Tibial nerve (tissue), 4 donors: ENCODE data around the gene PSMF1. TPM values are rescaled to one million over a fixed set of nuclear protein-coding genes. Genes with fewer than 3 reads are reported as not detected.

ENCODE experiments used
- DNase-seq, 2 donors: peaks; one replicate each; pipeline ENCODE4 v3.0.0-alpha.2; 2019; ENCODE audit warnings: low spot score in 2 of 2
- H3K27ac ChIP-seq, 4 donors: fragments of 200-600 bp; sonication (generic) in 3 of 4; one replicate each; pipeline ENCODE4 v1.5.1; 2017 to 2019; ENCODE audit warnings: mild to moderate bottlenecking in 1 of 4
- H3K27me3 ChIP-seq, 2 donors: fragments of 200-600 bp; sonication (generic) in 1 of 2; one replicate each; pipeline versions ENCODE4 v1.5.1 to v1.6.0; 2017 to 2019
- H3K36me3 ChIP-seq, 3 donors: fragments of 200-600 bp; sonication (generic); one replicate each; pipeline ENCODE4 v1.5.1; 2018 to 2019
- H3K4me1 ChIP-seq, 4 donors: fragments of 200-600 bp; sonication (generic) in 3 of 4; one replicate each; pipeline ENCODE4 v1.5.1; 2017 to 2019
- H3K4me3 ChIP-seq, 4 donors: fragments of 200-600 bp; sonication (generic) in 3 of 4; one replicate each; pipeline ENCODE4 v1.5.1; 2017 to 2019; ENCODE audit warnings: mild to moderate bottlenecking in 1 of 4, moderate library complexity in 1 of 4
- H3K9me3 ChIP-seq, 4 donors: fragments of 200-600 bp; sonication (generic) in 3 of 4; one replicate each; pipeline ENCODE4 v1.5.1; 2017 to 2019
- EP300 ChIP-seq, 2 donors: sonication (generic); formaldehyde crosslinking; IDR thresholded peaks; one replicate each; pipeline ENCODE4 v1.6.1; 2017; ENCODE audit warnings: antibody characterized with exemption in 2 of 2, mild to moderate bottlenecking in 1 of 2
- POLR2A ChIP-seq, 2 donors: fragments of 450-650 bp; IDR thresholded peaks; one replicate each; pipeline ENCODE4 v1.6.1; 2017; ENCODE audit warnings: antibody characterized with exemption in 2 of 2, mild to moderate bottlenecking in 2 of 2, moderate library complexity in 2 of 2
- WGBS, 2 donors: methylation state at CpG; one replicate each; pipeline ENCODE4 v1.1.5; 2018; 5-methylcytosine and 5-hydroxymethylcytosine counted together
- total RNA-seq, 4 donors: library from RNA; depleted of rRNA; stranded (reverse); fragments of >200 nt; gene quantifications; one replicate each; pipeline ENCODE4 v1.1.0, GENCODE V29; 2016
- TF ChIP-seq, protein P1 (sequence below), 5 experiments: fragments of 200-600 bp in 3 of 5; fragments of 450-650 bp in 2 of 5; sonication (generic) in 3 of 5; IDR thresholded peaks; one replicate each; pipeline ENCODE4 v1.5.1; 2016 to 2019; ENCODE audit warnings: antibody characterized with exemption in 5 of 5, mild to moderate bottlenecking in 3 of 5, moderate library complexity in 2 of 5

The PSMF1 gene
- total RNA-seq, 4 donors from 2014 or later, result 70.2 to 140 (median 112) TPM

- DNase-seq, result no peak
- peaks cover 0 to 78% (median 13%) of the 10 kb centered on the region in 3 donors for H3K36me3 ChIP-seq
- no peaks in the 10 kb centered on the region for H3K27me3 ChIP-seq
- TF ChIP-seq POLR2A (IDR thresholded peaks at IDR 0.05), result no peak
- TF ChIP-seq, protein P1, sequence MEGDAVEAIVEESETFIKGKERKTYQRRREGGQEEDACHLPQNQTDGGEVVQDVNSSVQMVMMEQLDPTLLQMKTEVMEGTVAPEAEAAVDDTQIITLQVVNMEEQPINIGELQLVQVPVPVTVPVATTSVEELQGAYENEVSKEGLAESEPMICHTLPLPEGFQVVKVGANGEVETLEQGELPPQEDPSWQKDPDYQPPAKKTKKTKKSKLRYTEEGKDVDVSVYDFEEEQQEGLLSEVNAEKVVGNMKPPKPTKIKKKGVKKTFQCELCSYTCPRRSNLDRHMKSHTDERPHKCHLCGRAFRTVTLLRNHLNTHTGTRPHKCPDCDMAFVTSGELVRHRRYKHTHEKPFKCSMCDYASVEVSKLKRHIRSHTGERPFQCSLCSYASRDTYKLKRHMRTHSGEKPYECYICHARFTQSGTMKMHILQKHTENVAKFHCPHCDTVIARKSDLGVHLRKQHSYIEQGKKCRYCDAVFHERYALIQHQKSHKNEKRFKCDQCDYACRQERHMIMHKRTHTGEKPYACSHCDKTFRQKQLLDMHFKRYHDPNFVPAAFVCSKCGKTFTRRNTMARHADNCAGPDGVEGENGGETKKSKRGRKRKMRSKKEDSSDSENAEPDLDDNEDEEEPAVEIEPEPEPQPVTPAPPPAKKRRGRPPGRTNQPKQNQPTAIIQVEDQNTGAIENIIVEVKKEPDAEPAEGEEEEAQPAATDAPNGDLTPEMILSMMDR (IDR thresholded peaks at IDR 0.05), result no peak
- no peak for TF ChIP-seq EP300 (IDR thresholded peaks at IDR 0.05)
- H3K27ac ChIP-seq, result no peak overlapping the region
- no peaks in the 10 kb centered on the region for H3K9me3 ChIP-seq
- H3K4me3 ChIP-seq, result no peak overlapping the region
- H3K4me1 ChIP-seq, result no peaks in the 10 kb centered on the region
- 97 to 100% methylated on average over 6 to 12 of the region's 12 CpGs for WGBS, 2 donors
Observed at GRCh38 chr20:1160991-1161390, 42.6 kb downstream of the PSMF1 start.

GRCh38 chr20:1163105-1163504 is 44.7 kb downstream of the PSMF1 start:
- DNase-seq, result no peak
- WGBS, 2 donors, result 91 to 94% methylated on average over 6 of the region's 6 CpGs
- peaks cover 0 to 95% (median 22%) of the 10 kb centered on the region in 3 donors for H3K36me3 ChIP-seq
- H3K9me3 ChIP-seq, result no peaks in the 10 kb centered on the region
- TF ChIP-seq POLR2A (IDR thresholded peaks at IDR 0.05), result no peak
- TF ChIP-seq EP300 (IDR thresholded peaks at IDR 0.05), result no peak
- TF ChIP-seq, protein P1 (IDR thresholded peaks at IDR 0.05), result no peak
- H3K4me1 ChIP-seq, result no peaks in the 10 kb centered on the region
- no peaks in the 10 kb centered on the region for H3K27me3 ChIP-seq
- H3K27ac ChIP-seq, result no peak overlapping the region
- H3K4me3 ChIP-seq, result no peak overlapping the region

DNA sequence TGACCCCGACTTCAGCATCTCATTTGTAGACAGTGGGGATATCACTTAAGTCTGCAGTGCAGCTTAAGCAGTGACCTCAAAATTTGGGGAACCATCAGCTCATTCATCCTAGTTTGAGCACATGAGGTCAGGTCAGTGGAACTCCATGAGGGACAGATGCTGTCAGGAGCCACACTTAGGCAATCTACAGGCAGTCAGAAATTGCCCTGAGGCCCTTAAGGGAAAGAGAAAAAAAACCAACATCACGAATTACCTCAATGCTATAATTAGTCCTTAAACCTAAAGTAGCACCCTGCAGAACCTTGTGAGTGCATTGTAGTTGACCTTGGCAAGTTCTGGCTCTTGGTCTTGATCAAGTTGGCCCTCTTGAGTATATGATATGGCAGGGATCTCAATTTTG is 45.3 kb downstream of the PSMF1 start:
- 78 to 90% methylated on average over 2 of the region's 2 CpGs for WGBS, 2 donors
- no peak for TF ChIP-seq POLR2A (IDR thresholded peaks at IDR 0.05)
- no peak overlapping the region for H3K4me3 ChIP-seq
- peaks cover 0 to 95% (median 28%) of the 10 kb centered on the region in 3 donors for H3K36me3 ChIP-seq
- H3K4me1 ChIP-seq, result no peaks in the 10 kb centered on the region
- H3K9me3 ChIP-seq, result no peaks in the 10 kb centered on the region
- DNase-seq, result no peak
- H3K27me3 ChIP-seq, result no peaks in the 10 kb centered on the region
- H3K27ac ChIP-seq, result no peak overlapping the region

DNA sequence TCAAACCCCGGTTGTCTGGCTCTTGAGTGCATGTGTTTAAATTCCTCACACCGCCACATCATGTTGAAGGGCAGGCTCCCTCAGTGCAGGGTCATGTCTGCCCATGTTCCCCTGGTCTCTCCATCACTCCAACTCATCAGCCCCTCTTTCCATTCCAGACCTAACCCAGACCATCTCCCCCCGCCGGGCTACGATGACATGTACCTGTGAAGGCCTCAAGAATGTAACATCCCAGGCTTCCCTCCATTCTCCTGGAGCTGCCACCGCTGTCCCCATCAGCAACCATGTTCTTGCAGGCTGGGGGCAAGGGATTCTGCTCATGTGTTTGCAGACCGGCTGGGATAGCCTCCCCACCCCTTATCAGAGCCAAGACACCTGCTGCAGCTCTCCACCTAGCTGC is 46.5 kb downstream of the PSMF1 start:
- H3K36me3 ChIP-seq, result peaks cover 0 to 98% (median 32%) of the 10 kb centered on the region in 3 donors

DNA sequence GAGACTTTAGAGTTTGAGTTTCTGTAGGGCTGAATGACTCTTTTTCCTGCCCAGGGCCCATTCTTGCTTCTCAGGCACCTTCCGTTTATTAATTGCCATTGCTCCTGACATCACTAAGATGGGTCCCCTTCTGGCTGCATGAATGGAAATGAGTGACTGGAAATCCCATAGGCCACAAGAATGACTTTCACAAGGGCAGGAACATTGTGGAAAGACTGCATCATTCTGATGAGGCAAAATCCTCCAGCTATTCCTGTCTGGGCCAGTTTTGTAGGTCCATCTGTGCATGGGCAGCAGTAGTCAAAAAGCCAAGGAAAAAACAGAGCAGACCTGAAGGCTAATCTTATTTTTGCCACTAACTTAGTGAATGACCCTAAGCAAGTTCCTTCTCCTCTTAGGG is 47.1 kb downstream of the PSMF1 start:
- peaks cover 0 to 98% (median 32%) of the 10 kb centered on the region in 3 donors for H3K36me3 ChIP-seq

More for the DNA sequence above, 46.5 kb downstream of the PSMF1 start:
- H3K4me1 ChIP-seq, result no peaks in the 10 kb centered on the region
- H3K27me3 ChIP-seq, result no peaks in the 10 kb centered on the region
- 92 to 97% methylated on average over 5 to 7 of the region's 7 CpGs for WGBS, 2 donors
- no peak overlapping the region for H3K4me3 ChIP-seq
- TF ChIP-seq, protein P1 (IDR thresholded peaks at IDR 0.05), result no peak
- no peak for TF ChIP-seq POLR2A (IDR thresholded peaks at IDR 0.05)
- no peak for TF ChIP-seq EP300 (IDR thresholded peaks at IDR 0.05)
- no peak for DNase-seq
- no peaks in the 10 kb centered on the region for H3K9me3 ChIP-seq
- no peak overlapping the region for H3K27ac ChIP-seq

More for the DNA sequence above, 47.1 kb downstream of the PSMF1 start:
- no peak overlapping the region for H3K4me3 ChIP-seq
- H3K27ac ChIP-seq, result no peak overlapping the region
- H3K4me1 ChIP-seq, result no peaks in the 10 kb centered on the region
- no peaks in the 10 kb centered on the region for H3K27me3 ChIP-seq
- TF ChIP-seq, protein P1 (IDR thresholded peaks at IDR 0.05), result no peak
- no peak for TF ChIP-seq POLR2A (IDR thresholded peaks at IDR 0.05)
- no peak for TF ChIP-seq EP300 (IDR thresholded peaks at IDR 0.05)
- WGBS, 2 donors, result 88 to 92% methylated on average over 1 of the region's 1 CpG
- no peaks in the 10 kb centered on the region for H3K9me3 ChIP-seq
- no peak for DNase-seq
